PFSK-1 (cell line): ENCODE data around the gene MGAM2.

Experiments used
- FOXP2 ChIP-seq: optimal IDR thresholded peaks from 2 replicates; pipeline ENCODE3; 2011; ENCODE audit warnings: borderline replicate concordance, control low read depth, inconsistent platforms; ENCODE audit not compliant: insufficient read depth; ENCODE audit errors: extremely low read length, extremely low read depth
- POLR2AphosphoS5 ChIP-seq: IDR thresholded peaks from 2 replicates; pipeline ENCODE4 v1.6.1; 2012; ENCODE audit warnings: low read depth, mild to moderate bottlenecking, control low read depth, low read length, moderate library complexity
- SIN3A ChIP-seq: IDR thresholded peaks from 2 replicates; pipeline ENCODE4 v1.6.1; 2012; ENCODE audit warnings: mild to moderate bottlenecking, low read length, moderate library complexity, borderline replicate concordance; ENCODE audit not compliant: insufficient read depth
- TAF1 ChIP-seq: IDR thresholded peaks from 2 replicates; pipeline ENCODE4 v1.6.1; 2012; ENCODE audit warnings: low read length, control low read depth, borderline replicate concordance; ENCODE audit not compliant: insufficient read depth
- TF ChIP-seq, protein P1 (sequence below), 2 experiments: IDR thresholded peaks; 2 replicates each; pipeline versions ENCODE4 v1.6.1 to v1.8.0; 2011 to 2012; ENCODE audit warnings: low read depth in 2 of 2, low read length in 2 of 2, control low read depth in 1 of 2, inconsistent platforms in 1 of 2, mild to moderate bottlenecking in 1 of 2, moderate library complexity in 1 of 2; ENCODE audit not compliant: insufficient read depth in 1 of 2

The MGAM2 gene

DNA sequence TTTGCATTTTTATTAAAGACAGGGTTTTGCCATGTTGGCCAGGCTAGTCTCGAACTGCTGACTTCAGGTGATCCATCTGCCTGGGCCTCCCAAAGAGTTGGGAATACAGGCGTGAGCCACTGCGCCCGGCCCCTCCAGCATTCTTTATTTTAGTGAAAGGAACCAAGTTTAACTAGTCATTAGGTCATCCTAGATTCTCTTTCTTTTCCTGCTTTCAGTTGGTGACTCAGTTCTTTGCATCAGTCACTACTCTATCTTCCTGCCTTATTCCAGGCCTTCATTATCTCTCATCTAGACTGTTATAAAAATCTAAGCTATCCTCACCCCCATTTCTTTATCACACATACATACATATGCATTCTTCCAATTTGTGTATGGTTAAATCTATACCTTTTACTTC lies 82.7 kb downstream of the MGAM2 start:
- TF ChIP-seq POLR2AphosphoS5, result no peak
- no peak for TF ChIP-seq TAF1

DNA sequence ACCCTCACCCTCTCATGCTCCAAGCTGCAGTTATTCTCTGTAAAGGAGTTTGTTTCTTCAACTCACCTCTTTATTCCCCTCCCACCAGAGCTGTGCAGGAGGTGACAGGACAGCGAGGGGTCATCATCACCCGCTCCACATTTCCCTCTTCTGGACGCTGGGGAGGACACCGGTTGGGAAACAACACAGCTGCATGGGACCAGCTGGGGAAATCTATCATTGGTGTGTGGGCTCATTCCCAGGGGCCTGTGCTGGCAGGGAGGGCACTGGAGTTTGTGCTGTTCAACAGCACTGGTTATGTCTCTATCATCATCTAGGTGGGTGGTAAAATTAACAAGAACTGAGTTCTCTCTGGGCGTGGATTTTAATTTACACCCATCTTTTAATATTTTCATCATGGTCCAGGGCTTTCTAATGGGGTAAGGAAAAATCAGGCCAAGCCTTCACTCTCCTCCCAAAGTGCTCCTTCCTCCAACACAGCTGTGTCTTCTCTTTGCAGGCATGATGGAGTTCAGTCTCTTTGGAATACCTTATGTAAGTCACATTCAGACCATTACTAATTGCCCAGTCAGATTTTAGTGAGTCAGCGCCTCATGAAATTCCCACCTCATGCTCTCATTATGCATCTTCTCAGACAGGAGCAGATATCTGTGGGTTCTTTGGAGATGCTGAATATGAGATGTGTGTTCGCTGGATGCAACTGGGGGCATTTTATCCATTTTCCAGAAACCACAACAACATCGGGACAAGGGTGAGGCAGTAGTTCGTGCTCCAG lies 84.7 kb downstream of the MGAM2 start:
- TF ChIP-seq FOXP2 (no peak), TAF1 (no peak), SIN3A (no peak), POLR2AphosphoS5 (no peak)
- TF ChIP-seq, protein P1, sequence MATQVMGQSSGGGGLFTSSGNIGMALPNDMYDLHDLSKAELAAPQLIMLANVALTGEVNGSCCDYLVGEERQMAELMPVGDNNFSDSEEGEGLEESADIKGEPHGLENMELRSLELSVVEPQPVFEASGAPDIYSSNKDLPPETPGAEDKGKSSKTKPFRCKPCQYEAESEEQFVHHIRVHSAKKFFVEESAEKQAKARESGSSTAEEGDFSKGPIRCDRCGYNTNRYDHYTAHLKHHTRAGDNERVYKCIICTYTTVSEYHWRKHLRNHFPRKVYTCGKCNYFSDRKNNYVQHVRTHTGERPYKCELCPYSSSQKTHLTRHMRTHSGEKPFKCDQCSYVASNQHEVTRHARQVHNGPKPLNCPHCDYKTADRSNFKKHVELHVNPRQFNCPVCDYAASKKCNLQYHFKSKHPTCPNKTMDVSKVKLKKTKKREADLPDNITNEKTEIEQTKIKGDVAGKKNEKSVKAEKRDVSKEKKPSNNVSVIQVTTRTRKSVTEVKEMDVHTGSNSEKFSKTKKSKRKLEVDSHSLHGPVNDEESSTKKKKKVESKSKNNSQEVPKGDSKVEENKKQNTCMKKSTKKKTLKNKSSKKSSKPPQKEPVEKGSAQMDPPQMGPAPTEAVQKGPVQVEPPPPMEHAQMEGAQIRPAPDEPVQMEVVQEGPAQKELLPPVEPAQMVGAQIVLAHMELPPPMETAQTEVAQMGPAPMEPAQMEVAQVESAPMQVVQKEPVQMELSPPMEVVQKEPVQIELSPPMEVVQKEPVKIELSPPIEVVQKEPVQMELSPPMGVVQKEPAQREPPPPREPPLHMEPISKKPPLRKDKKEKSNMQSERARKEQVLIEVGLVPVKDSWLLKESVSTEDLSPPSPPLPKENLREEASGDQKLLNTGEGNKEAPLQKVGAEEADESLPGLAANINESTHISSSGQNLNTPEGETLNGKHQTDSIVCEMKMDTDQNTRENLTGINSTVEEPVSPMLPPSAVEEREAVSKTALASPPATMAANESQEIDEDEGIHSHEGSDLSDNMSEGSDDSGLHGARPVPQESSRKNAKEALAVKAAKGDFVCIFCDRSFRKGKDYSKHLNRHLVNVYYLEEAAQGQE (IDR thresholded peaks at IDR 0.05; ENCODE audit: insufficient read depth in 1 of 2, low read depth in 2 of 2, low read length in 2 of 2), result no peak

DNA sequence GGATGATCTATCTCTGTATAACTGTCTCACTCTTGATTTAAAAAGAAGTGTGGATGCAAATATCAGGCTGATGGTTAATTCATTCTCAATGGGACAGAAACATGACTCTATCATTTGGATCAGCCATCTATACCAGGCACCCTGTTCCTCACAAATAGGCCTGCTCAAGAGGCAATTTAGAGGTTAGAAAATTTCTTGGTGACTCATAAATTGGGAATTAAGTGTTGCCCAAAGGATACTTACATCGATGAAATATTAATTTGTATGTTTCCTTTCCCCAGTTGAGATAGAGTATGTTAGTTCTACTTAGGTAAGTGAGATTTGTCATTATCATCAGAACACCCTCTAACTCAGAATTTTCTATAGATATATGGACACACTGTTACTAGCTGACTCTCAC lies 88.7 kb downstream of the MGAM2 start:
- TF ChIP-seq SIN3A (no peak), POLR2AphosphoS5 (no peak), TAF1 (no peak), FOXP2 (no peak)
- TF ChIP-seq, protein P1 (IDR thresholded peaks at IDR 0.05; ENCODE audit: insufficient read depth in 1 of 2, low read depth in 2 of 2, low read length in 2 of 2), result no peak

DNA sequence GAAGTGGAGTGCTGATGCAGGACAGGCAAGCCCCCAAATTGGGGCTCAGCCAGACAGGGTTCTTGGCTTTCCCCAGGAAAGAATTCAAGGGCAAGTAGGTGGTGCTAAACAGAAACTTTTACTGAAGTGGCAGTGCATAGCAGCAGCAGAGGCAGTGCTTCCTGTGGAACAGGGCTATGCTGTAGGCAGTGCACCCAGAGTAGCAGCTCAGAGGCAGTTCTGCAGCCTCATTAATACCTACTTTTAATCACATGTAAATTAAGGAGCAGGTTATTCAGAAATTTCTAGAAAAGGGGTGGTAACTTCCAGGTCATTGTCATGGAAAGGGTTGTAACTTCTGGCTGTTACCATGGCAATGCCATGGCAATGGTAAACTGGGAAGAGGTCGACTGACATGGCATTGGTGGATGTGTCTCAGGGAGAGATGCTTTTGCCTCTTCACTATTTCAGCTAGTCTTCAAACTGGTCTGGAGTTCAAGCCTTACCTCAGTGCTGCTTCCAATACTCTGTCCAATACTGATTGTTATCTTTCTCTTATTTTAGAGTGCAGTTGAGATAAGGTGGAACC lies 117.1 kb downstream of the MGAM2 start:
- no peak for TF ChIP-seq SIN3A
- no peak for TF ChIP-seq POLR2AphosphoS5
- no peak for TF ChIP-seq FOXP2
- TF ChIP-seq, protein P1 (IDR thresholded peaks at IDR 0.05; ENCODE audit: insufficient read depth in 1 of 2, low read depth in 2 of 2, low read length in 2 of 2), result no peak
- no peak for TF ChIP-seq TAF1

DNA sequence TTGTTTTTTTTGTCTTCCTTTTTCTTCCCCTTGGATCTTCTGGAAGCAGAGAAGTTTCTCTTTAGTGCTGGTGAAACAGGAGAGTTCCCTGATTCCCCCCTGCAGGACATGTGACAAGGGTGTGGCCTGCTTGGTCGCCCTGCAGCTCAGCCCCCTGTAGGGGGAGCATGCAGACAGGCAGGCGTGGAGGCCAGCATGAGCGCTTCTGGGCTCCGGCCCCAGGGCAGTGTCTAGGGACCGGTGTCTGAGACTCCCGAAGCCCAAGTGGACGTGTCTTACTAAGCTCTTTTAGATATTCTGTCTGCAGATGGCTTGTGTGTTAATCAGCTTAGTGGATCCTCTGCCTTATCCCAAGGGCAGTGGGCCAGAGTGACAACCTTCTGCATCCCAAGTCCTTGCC lies 120.2 kb downstream of the MGAM2 start:
- TF ChIP-seq POLR2AphosphoS5, result no peak
- no peak for TF ChIP-seq TAF1
- TF ChIP-seq, protein P1 (IDR thresholded peaks at IDR 0.05; ENCODE audit: insufficient read depth in 1 of 2, low read depth in 2 of 2, low read length in 2 of 2), result no peak
- no peak for TF ChIP-seq SIN3A
- TF ChIP-seq FOXP2, result no peak
